Liver (tissue), 9 donors: ENCODE measurements around the gene KLK1. TPM values are rescaled to one million over a fixed set of nuclear protein-coding genes. Genes with fewer than 3 reads are reported as not detected.

ENCODE experiments used
- DNase-seq: peaks from one replicate; pipeline ENCODE4 v3.0.0-alpha.2; 2017; ENCODE audit warnings: low spot score
- H3K27ac ChIP-seq, 2 donors: one replicate each; pipeline ENCODE4 v1.7.0; 2013; ENCODE audit warnings: inconsistent platforms in 2 of 2, low read length in 2 of 2, control low read depth in 1 of 2, low read depth in 1 of 2, mild to moderate bottlenecking in 1 of 2
- H3K27me3 ChIP-seq, 4 donors: one replicate each; pipeline versions ENCODE4 v1.6.1 to v1.7.0; 2013; ENCODE audit warnings: low read length in 3 of 4, inconsistent platforms in 1 of 4, mild to moderate bottlenecking in 1 of 4, moderate library complexity in 1 of 4; ENCODE audit not compliant: control insufficient read depth in 4 of 4, insufficient read depth in 4 of 4
- H3K36me3 ChIP-seq, 4 donors: one replicate each; pipeline versions ENCODE4 v1.6.1 to v1.7.0; 2013; ENCODE audit warnings: low read length in 3 of 4, mild to moderate bottlenecking in 3 of 4, low read depth in 1 of 4, moderate library complexity in 1 of 4; ENCODE audit not compliant: control insufficient read depth in 4 of 4, insufficient read depth in 3 of 4
- H3K4me1 ChIP-seq, 4 donors: one replicate each; pipeline versions ENCODE4 v1.6.1 to v1.7.0; 2013; ENCODE audit warnings: low read length in 3 of 4, mild to moderate bottlenecking in 3 of 4, moderate library complexity in 1 of 4; ENCODE audit not compliant: control insufficient read depth in 4 of 4, insufficient read depth in 4 of 4
- H3K4me3 ChIP-seq, 3 donors: one replicate each; pipeline versions ENCODE4 v1.6.1 to v1.7.0; 2013; ENCODE audit warnings: low read length in 3 of 3, control low read depth in 1 of 3, low read depth in 1 of 3, mild to moderate bottlenecking in 1 of 3
- H3K9ac ChIP-seq, 2 donors: one replicate each; pipeline ENCODE4 v1.7.0; 2013; ENCODE audit warnings: low read length in 2 of 2, mild to moderate bottlenecking in 2 of 2, moderate library complexity in 2 of 2, control low read depth in 1 of 2, low read depth in 1 of 2
- H3K9me3 ChIP-seq, 4 donors: one replicate each; pipeline versions ENCODE4 v1.6.1 to v1.7.0; 2013; ENCODE audit warnings: low read length in 3 of 4; ENCODE audit not compliant: control insufficient read depth in 4 of 4
- CTCF ChIP-seq: fragments of 150-350 bp; IDR thresholded peaks from 2 replicates; pipeline ENCODE4 v1.5.1; 2017; ENCODE audit warnings: improper control_type of control experiment, low read depth, low read length; ENCODE audit not compliant: missing input control
- EGR1 ChIP-seq, 2 donors: IDR thresholded peaks; 2 replicates each; pipeline ENCODE4 v1.6.1; 2016 to 2018; ENCODE audit warnings: antibody characterized with exemption in 2 of 2, low read depth in 2 of 2
- FOXA1 ChIP-seq: IDR thresholded peaks from 2 replicates; pipeline ENCODE4 v1.6.1; 2016; ENCODE audit warnings: antibody characterized with exemption
- FOXA2 ChIP-seq: IDR thresholded peaks from 2 replicates; pipeline ENCODE4 v1.6.1; 2016; ENCODE audit warnings: antibody characterized with exemption
- GABPA ChIP-seq, 2 donors: IDR thresholded peaks in 1 of 2; conservative IDR thresholded peaks in 1 of 2; 2 replicates each; pipeline ENCODE4 v1.6.1; 2016; ENCODE audit warnings: antibody characterized with exemption in 2 of 2, mild to moderate bottlenecking in 1 of 2, moderate library complexity in 1 of 2
- HNF4A ChIP-seq, 2 donors: conservative IDR thresholded peaks; 2 replicates each; pipeline ENCODE4 v1.6.1; 2016; ENCODE audit warnings: antibody characterized with exemption in 2 of 2, mild to moderate bottlenecking in 2 of 2
- HNF4G ChIP-seq: IDR thresholded peaks from 2 replicates; pipeline ENCODE4 v1.6.1; 2016; ENCODE audit warnings: antibody characterized with exemption
- NR2F2 ChIP-seq: IDR thresholded peaks from 2 replicates; pipeline ENCODE4 v1.6.1; 2016; ENCODE audit warnings: antibody characterized with exemption
- RAD21 ChIP-seq, 2 donors: IDR thresholded peaks; 2 replicates each; pipeline ENCODE4 v1.6.1; 2016; ENCODE audit warnings: antibody characterized with exemption in 2 of 2, mild to moderate bottlenecking in 2 of 2
- REST ChIP-seq: IDR thresholded peaks from 2 replicates; pipeline ENCODE4 v1.6.1; 2016; ENCODE audit warnings: antibody characterized with exemption, mild to moderate bottlenecking
- RXRA ChIP-seq, 2 donors: IDR thresholded peaks; 2 replicates each; pipeline ENCODE4 v1.6.1; 2017 to 2018; ENCODE audit warnings: antibody characterized with exemption in 2 of 2, mild to moderate bottlenecking in 1 of 2
- YY1 ChIP-seq: IDR thresholded peaks from 2 replicates; pipeline ENCODE4 v1.6.1; 2016; ENCODE audit warnings: antibody characterized with exemption, mild to moderate bottlenecking
- WGBS: extraction: QIAGEN DNeasy Blood & Tissue Kit; methylation state at CpG from one replicate; pipeline ENCODE4 v1.1.7; 2013; 5-methylcytosine and 5-hydroxymethylcytosine counted together
- polyA plus RNA-seq, 2 donors: library from polyadenylated mRNA; stranded (reverse) in 1 of 2; unstranded in 1 of 2; fragments of 200-250 nt in 1 of 2; fragments of >200 nt in 1 of 2; fragmentation: Nextera tagmentation in 1 of 2; extraction: Ambion mirVana in 1 of 2; gene quantifications; one replicate each; pipeline versions ENCODE4 v1.2.1 to v1.2.3, GENCODE V29; 2013 to 2015
- total RNA-seq, 2 donors: library from RNA; depleted of rRNA; stranded (reverse); fragments of >200 nt; gene quantifications; one replicate each; pipeline ENCODE4 v1.2.3, GENCODE V29; 2014
- TF ChIP-seq, protein P1 (sequence below): IDR thresholded peaks from 2 replicates; pipeline ENCODE4 v1.6.1; 2016; ENCODE audit warnings: antibody characterized with exemption
- donor health status: healthy.
- donor health status: healthy.
- donor health status: healthy.
- donor health status: healthy.
- donor health status: healthy.

The KLK1 gene
- total and polyA plus RNA-seq, 4 donors: not detected

DNA sequence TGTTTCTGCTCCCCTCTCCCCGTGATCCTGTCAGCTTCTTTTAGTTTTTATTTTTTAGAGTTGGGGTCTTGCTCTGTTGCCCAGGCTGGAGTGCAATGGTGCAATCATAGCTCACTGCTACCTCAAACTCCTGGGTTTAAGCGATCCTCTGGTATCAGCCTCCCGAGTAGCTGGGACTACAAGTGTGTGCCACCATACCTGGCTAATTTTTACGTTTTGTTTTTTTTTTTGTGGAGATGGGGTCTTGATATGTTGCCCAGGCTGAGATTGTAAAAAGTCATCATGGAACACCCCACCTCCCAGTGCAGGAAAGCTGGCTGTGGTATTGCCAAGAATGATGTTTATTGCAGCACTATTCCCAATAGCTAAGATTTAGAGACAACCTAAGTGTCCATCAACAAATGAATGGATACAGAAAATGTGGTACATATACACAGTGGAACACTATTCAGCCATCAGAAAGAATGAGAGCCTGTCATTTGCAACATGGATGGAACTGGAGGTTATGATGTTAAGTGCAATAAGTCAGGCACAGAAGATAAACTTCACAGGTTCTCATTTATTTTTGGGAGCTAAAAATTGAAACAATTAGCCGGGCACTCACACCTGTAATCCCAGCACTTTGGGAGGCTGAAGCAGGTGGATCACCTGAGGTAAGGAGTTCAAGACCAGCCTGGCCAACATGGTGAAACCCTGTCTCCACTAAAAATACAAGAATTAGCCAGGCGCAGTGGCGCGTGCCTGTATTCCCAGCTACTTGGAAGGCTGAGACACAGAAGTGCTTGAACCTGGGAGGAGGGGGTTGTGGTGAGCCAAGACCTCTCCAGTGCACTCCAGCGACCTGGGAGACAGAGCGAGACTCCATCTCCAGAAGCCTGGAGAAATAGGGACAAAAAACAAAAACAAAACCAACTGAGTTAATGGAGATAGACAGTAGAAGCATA lies 16.4 kb upstream of the KLK1 start:
- TF ChIP-seq EGR1 (IDR thresholded peaks at IDR 0.05; ENCODE audit: low read depth in 2 of 2) (no peak), REST (no peak)
- no peak overlapping the region for H3K9ac ChIP-seq
- peaks cover 0 to 12% (median 2%) of the 10 kb centered on the region in 4 donors for H3K9me3 ChIP-seq
- DNase-seq: no peak
- no peaks in the 10 kb centered on the region for H3K36me3 ChIP-seq
- no peak overlapping the region for H3K4me3 ChIP-seq
- peaks cover 0 to 11% (median 4%) of the 10 kb centered on the region in 4 donors for H3K4me1 ChIP-seq
- 83% methylated on average over 10 of the region's 10 CpGs for WGBS
- H3K27me3 ChIP-seq: no peaks in the 10 kb centered on the region
- H3K27ac ChIP-seq: no peak overlapping the region

DNA sequence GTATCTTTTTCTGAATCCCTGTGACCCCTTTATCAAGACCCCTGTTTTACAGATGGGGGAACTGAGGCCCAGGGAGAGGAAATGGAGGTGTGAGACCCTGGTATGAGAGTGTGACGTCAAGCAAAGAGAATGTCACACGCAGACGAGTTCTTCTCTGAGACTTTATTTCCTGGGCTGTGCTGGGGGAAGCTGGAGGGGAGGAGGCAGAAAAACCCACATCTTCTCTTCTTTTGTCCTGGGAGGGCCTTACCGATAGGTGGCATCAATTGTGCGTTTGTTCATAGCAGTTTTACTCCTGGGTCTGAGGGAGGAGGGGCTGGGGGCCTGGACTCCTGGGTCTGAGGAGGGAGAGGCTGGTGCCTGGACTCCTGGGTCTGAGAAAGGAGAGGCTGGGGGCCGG lies 14.7 kb upstream of the KLK1 start:
- H3K9me3 ChIP-seq: no peaks in the 10 kb centered on the region

More for the DNA sequence above, 14.7 kb upstream of the KLK1 start:
- Histone ChIP-seq H3K4me1 (peaks cover 0 to 11% (median 4%) of the 10 kb centered on the region in 4 donors), H3K9ac (no peak overlapping the region), H3K36me3 (no peaks in the 10 kb centered on the region), H3K27ac (no peak overlapping the region), H3K4me3 (no peak overlapping the region), H3K27me3 (no peaks in the 10 kb centered on the region)
- WGBS: 22% methylated on average over 6 of the region's 6 CpGs
- DNase-seq: no peak
- TF ChIP-seq, protein P1, sequence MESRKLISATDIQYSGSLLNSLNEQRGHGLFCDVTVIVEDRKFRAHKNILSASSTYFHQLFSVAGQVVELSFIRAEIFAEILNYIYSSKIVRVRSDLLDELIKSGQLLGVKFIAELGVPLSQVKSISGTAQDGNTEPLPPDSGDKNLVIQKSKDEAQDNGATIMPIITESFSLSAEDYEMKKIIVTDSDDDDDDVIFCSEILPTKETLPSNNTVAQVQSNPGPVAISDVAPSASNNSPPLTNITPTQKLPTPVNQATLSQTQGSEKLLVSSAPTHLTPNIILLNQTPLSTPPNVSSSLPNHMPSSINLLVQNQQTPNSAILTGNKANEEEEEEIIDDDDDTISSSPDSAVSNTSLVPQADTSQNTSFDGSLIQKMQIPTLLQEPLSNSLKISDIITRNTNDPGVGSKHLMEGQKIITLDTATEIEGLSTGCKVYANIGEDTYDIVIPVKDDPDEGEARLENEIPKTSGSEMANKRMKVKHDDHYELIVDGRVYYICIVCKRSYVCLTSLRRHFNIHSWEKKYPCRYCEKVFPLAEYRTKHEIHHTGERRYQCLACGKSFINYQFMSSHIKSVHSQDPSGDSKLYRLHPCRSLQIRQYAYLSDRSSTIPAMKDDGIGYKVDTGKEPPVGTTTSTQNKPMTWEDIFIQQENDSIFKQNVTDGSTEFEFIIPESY: no peak
- TF ChIP-seq GABPA (IDR thresholded peaks at IDR 0.05 in 1 of 2, conservative IDR thresholded peaks at IDR 0.05 in 1 of 2) (no peak), CTCF (no peak), FOXA2 (no peak), RXRA (IDR thresholded peaks at IDR 0.05) (no peak), YY1 (no peak), HNF4A (conservative IDR thresholded peaks at IDR 0.05) (no peak), FOXA1 (no peak), RAD21 (IDR thresholded peaks at IDR 0.05) (no peak), HNF4G (no peak), REST (no peak), NR2F2 (no peak)
